Breast epithelium (tissue), 4 donors: Measurements from ENCODE around the gene CCDC201. TPM values are rescaled to one million over a fixed set of nuclear protein-coding genes. Genes with fewer than 3 reads are reported as not detected.

Source experiments
- DNase-seq, 2 donors: peaks; one replicate each; pipeline ENCODE4 v3.0.0-alpha.2; 2019; ENCODE audit warnings: low spot score in 2 of 2
- H3K27ac ChIP-seq, 2 donors: fragments of 200-600 bp; sonication (generic) in 1 of 2; one replicate each; pipeline ENCODE4 v1.5.1; 2016 to 2019; ENCODE audit warnings: mild to moderate bottlenecking in 1 of 2
- H3K27me3 ChIP-seq, 2 donors: fragments of 200-600 bp; sonication (generic) in 1 of 2; one replicate each; pipeline versions ENCODE4 v1.5.1 to v1.6.0; 2017 to 2019; ENCODE audit warnings: control low read depth in 1 of 2, mild to moderate bottlenecking in 1 of 2
- H3K36me3 ChIP-seq: fragments of 200-600 bp; one replicate; pipeline ENCODE4 v1.5.1; 2019
- H3K4me1 ChIP-seq, 2 donors: fragments of 200-600 bp; sonication (generic); one replicate each; pipeline ENCODE4 v1.5.1; 2016 to 2019; ENCODE audit warnings: control low read depth in 1 of 2
- H3K4me3 ChIP-seq, 3 donors: fragments of 200-600 bp; sonication (generic); 1 replicate in 2 of 3; 2 replicates in 1 of 3; pipeline ENCODE4 v1.5.1; 2016 to 2019; ENCODE audit warnings: mild to moderate bottlenecking in 3 of 3, moderate library complexity in 2 of 3
- H3K9me3 ChIP-seq, 2 donors: fragments of 200-600 bp; sonication (generic) in 1 of 2; one replicate each; pipeline ENCODE4 v1.5.1; 2016 to 2019; ENCODE audit warnings: control low read depth in 1 of 2
- POLR2A ChIP-seq: fragments of 450-650 bp; IDR thresholded peaks from one replicate; pipeline ENCODE4 v1.6.1; 2016; ENCODE audit warnings: antibody characterized with exemption, mild to moderate bottlenecking, moderate library complexity
- POLR2AphosphoS5 ChIP-seq, 3 donors: sonication (generic); formaldehyde crosslinking; IDR thresholded peaks; one replicate each; pipeline ENCODE4 v1.6.1; 2017; ENCODE audit warnings: antibody characterized with exemption in 3 of 3
- intact Hi-C: fragments of 100-400 bp; cut with DNase I; formaldehyde crosslinking; loops from one replicate; pipeline ENCODE4 v1.15.1; 2023; ENCODE audit warnings: low total_unique reads
- total RNA-seq, 3 donors: library from RNA; depleted of rRNA; stranded (reverse); fragments of >200 nt; gene quantifications; one replicate each; pipeline ENCODE4 v1.1.0, GENCODE V29; 2016
- TF ChIP-seq, protein P1 (sequence below), 3 donors: fragments of 450-650 bp; IDR thresholded peaks; one replicate each; pipeline ENCODE4 v1.5.1; 2016 to 2017; ENCODE audit warnings: antibody characterized with exemption in 3 of 3, mild to moderate bottlenecking in 3 of 3, moderate library complexity in 3 of 3

Gene CCDC201
- total RNA-seq, 3 donors from 2014 or later: not detected

- H3K4me3 ChIP-seq: no peak overlapping the region
- no peak overlapping the region for H3K27ac ChIP-seq
- no peak for DNase-seq
- no peaks in the 10 kb centered on the region for H3K9me3 ChIP-seq
- H3K4me1 ChIP-seq: peaks cover 0 to 7% of the 10 kb centered on the region in 2 donors
- intact Hi-C loops: no loop called here
- no peaks in the 10 kb centered on the region for H3K36me3 ChIP-seq
- H3K27me3 ChIP-seq: no peaks in the 10 kb centered on the region
- no peak for TF ChIP-seq POLR2A
- no peak for TF ChIP-seq POLR2AphosphoS5 (IDR thresholded peaks at IDR 0.05)
- TF ChIP-seq, protein P1, sequence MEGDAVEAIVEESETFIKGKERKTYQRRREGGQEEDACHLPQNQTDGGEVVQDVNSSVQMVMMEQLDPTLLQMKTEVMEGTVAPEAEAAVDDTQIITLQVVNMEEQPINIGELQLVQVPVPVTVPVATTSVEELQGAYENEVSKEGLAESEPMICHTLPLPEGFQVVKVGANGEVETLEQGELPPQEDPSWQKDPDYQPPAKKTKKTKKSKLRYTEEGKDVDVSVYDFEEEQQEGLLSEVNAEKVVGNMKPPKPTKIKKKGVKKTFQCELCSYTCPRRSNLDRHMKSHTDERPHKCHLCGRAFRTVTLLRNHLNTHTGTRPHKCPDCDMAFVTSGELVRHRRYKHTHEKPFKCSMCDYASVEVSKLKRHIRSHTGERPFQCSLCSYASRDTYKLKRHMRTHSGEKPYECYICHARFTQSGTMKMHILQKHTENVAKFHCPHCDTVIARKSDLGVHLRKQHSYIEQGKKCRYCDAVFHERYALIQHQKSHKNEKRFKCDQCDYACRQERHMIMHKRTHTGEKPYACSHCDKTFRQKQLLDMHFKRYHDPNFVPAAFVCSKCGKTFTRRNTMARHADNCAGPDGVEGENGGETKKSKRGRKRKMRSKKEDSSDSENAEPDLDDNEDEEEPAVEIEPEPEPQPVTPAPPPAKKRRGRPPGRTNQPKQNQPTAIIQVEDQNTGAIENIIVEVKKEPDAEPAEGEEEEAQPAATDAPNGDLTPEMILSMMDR (IDR thresholded peaks at IDR 0.05): no peak
Measured at GRCh38 chr7:45915606-45916005, 42.7 kb upstream of the CCDC201 start.

DNA sequence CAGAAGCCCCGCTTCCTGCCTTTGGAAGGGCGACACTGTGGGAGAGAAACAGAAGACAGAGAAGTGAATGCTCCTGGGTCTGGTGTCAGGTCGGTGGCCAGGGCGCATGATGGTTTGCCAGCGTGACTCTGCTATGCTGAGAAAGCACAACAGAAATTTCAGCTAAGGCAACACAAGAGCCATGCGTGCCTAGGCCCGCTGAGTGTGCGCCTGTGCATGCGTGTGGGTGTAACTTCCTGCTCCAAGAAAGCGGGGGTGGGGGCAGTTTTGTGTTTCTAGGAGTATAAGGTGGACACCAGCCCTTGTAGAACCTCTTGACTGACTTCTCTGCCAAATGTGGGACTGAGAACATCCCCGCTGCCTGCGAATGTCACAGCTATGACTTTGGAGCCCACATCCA is 42.0 kb upstream of the CCDC201 start:
- intact Hi-C loops: no loop called here
- DNase-seq: no peak
- no peak overlapping the region for H3K27ac ChIP-seq
- no peaks in the 10 kb centered on the region for H3K36me3 ChIP-seq
- H3K4me1 ChIP-seq: peaks cover 0 to 7% of the 10 kb centered on the region in 2 donors
- no peaks in the 10 kb centered on the region for H3K27me3 ChIP-seq
- H3K9me3 ChIP-seq: no peaks in the 10 kb centered on the region
- no peak for TF ChIP-seq POLR2A
- no peak overlapping the region for H3K4me3 ChIP-seq

- DNase-seq: no peak
- Histone ChIP-seq H3K4me1 (no peaks in the 10 kb centered on the region), H3K27me3 (no peaks in the 10 kb centered on the region), H3K36me3 (no peaks in the 10 kb centered on the region), H3K9me3 (no peaks in the 10 kb centered on the region), H3K27ac (no peak overlapping the region), H3K4me3 (no peak overlapping the region)
- TF ChIP-seq, protein P1 (IDR thresholded peaks at IDR 0.05): no peak
- TF ChIP-seq POLR2AphosphoS5 (IDR thresholded peaks at IDR 0.05) (no peak), POLR2A (no peak)
- intact Hi-C loops: no loop called here
Measured at GRCh38 chr7:45912972-45913371, 40.1 kb upstream of the CCDC201 start.

DNA sequence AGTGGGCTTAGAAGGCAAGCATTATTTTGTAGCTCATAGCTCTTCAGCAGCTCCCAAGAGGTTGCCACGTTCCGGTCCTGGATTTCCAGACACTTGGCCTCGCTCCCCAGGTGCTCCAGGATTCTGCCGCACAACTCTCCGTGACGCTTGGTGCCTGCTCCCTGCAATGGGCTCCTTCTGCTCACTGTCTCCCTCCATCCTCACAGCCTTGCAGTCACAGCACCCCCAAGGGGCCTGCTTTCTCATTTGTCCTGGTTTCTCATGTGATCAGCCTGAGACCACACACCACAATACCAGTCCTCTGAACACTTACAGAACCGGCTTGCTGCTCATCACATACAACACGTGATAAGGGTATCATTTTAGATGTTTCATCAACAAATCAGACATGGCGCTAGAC is 38.4 kb upstream of the CCDC201 start:
- no peak for DNase-seq
- TF ChIP-seq, protein P1 (IDR thresholded peaks at IDR 0.05): no peak
- TF ChIP-seq POLR2AphosphoS5 (IDR thresholded peaks at IDR 0.05): no peak
- TF ChIP-seq POLR2A: no peak
- Histone ChIP-seq H3K27ac (no peak overlapping the region), H3K36me3 (no peaks in the 10 kb centered on the region), H3K9me3 (no peaks in the 10 kb centered on the region), H3K4me3 (no peak overlapping the region), H3K27me3 (no peaks in the 10 kb centered on the region), H3K4me1 (no peaks in the 10 kb centered on the region)
- intact Hi-C loops: no loop called here

- Histone ChIP-seq H3K9me3 (no peaks in the 10 kb centered on the region), H3K4me1 (no peaks in the 10 kb centered on the region), H3K27me3 (no peaks in the 10 kb centered on the region), H3K27ac (no peak overlapping the region), H3K4me3 (no peak overlapping the region), H3K36me3 (no peaks in the 10 kb centered on the region)
- TF ChIP-seq POLR2AphosphoS5 (IDR thresholded peaks at IDR 0.05) (no peak), POLR2A (no peak)
- TF ChIP-seq, protein P1 (IDR thresholded peaks at IDR 0.05): no peak
- no peak for DNase-seq
- intact Hi-C loops: no loop called here
Measured at GRCh38 chr7:45910855-45911254, 38.0 kb upstream of the CCDC201 start.

DNA sequence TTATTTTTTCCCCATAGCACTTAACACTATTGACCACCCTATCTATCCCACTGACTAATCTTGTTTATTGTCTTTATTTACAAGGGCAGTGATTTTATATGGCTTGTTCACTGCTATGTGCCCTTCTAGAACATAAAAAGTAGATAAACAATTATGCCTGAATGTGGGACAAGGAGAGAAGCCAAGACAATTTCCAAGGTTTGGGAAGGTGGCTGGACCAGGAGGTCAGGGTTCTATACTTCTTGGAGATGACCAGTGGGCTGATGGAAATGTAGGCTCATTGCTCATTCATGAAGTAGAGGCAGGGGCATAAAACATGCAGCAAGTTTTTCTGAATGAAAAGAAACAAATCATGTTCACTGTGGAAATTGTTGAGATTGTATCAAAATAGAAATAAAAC is 36.7 kb upstream of the CCDC201 start:
- no peaks in the 10 kb centered on the region for H3K4me1 ChIP-seq
- H3K9me3 ChIP-seq: no peaks in the 10 kb centered on the region
- H3K36me3 ChIP-seq: no peaks in the 10 kb centered on the region
- no peak for DNase-seq
- H3K27me3 ChIP-seq: no peaks in the 10 kb centered on the region
- H3K27ac ChIP-seq: no peak overlapping the region
- intact Hi-C loops: no loop called here
- TF ChIP-seq POLR2AphosphoS5 (IDR thresholded peaks at IDR 0.05): no peak
- TF ChIP-seq POLR2A: no peak
- TF ChIP-seq, protein P1 (IDR thresholded peaks at IDR 0.05): no peak
- H3K4me3 ChIP-seq: no peak overlapping the region
